HG03196 (cell line): ENCODE results near the gene BECN2.

Experiments used
- ATAC-seq: cut with Tn5 transposase; IDR thresholded peaks from one replicate; pipeline ENCODE4 v1.9.1; 2021; ENCODE audit not compliant: unreplicated experiment

BECN2 gene

GRCh38 chr1:241957692-241958494 lies at the start of gene BECN2:
Gene BECN2, plus strand, starts transcription at chr1:241957767. Its CDS starts 0 bp downstream, at chr1:241957767.
- no peak for ATAC-seq

- ATAC-seq: no peak
These were observed 41.4 kb upstream of the BECN2 start for GRCh38 chr1:241916196-241916595.

GRCh38 chr1:241917487-241917886 lies 40.1 kb upstream of the BECN2 start:
- ATAC-seq: no peak

GRCh38 chr1:241918879-241919278 lies 38.7 kb upstream of the BECN2 start:
- ATAC-seq: no peak

- no peak for ATAC-seq
These were observed 33.3 kb upstream of the BECN2 start for GRCh38 chr1:241924080-241924808.

- ATAC-seq: no peak
These were observed 31.4 kb upstream of the BECN2 start for GRCh38 chr1:241926141-241926540.

GRCh38 chr1:241927321-241927720 lies 30.2 kb upstream of the BECN2 start:
- ATAC-seq: no peak

GRCh38 chr1:241932845-241933244 lies 24.7 kb upstream of the BECN2 start:
- no peak for ATAC-seq

GRCh38 chr1:241934201-241934848 lies 23.2 kb upstream of the BECN2 start:
- no peak for ATAC-seq

GRCh38 chr1:241934866-241935265 lies 22.7 kb upstream of the BECN2 start:
- ATAC-seq: no peak

- no peak for ATAC-seq
These were observed 17.8 kb upstream of the BECN2 start for GRCh38 chr1:241939798-241940197.

GRCh38 chr1:241942738-241943137 lies 14.8 kb upstream of the BECN2 start:
- ATAC-seq: no peak

- no peak for ATAC-seq
These were observed 13.3 kb upstream of the BECN2 start for GRCh38 chr1:241944300-241944699.

GRCh38 chr1:241947354-241947753 lies 10.2 kb upstream of the BECN2 start:
- ATAC-seq: no peak

- no peak for ATAC-seq
These were observed 7.2 kb upstream of the BECN2 start for GRCh38 chr1:241950390-241950789.

GRCh38 chr1:241962153-241962552 lies 4.6 kb downstream of the BECN2 start:
- ATAC-seq: no peak

- no peak for ATAC-seq
These were observed 6.2 kb downstream of the BECN2 start for GRCh38 chr1:241963722-241964121.

- no peak for ATAC-seq
These were observed 7.1 kb downstream of the BECN2 start for GRCh38 chr1:241964550-241965282.

GRCh38 chr1:241968611-241969010 lies 11.0 kb downstream of the BECN2 start:
- ATAC-seq: no peak

GRCh38 chr1:241972703-241973369 lies 15.3 kb downstream of the BECN2 start:
- no peak for ATAC-seq

- no peak for ATAC-seq
These were observed 18.7 kb downstream of the BECN2 start for GRCh38 chr1:241976229-241976628.
